HEK293T (cell line): ENCODE data around the gene TAP2.

Source experiments
- CTCF ChIA-PET: fragments of 350-600 bp; formaldehyde crosslinking; extraction: SDS; loops from one replicate; lab custom pipeline; 2021; ENCODE audit warnings: antibody characterized with exemption, inconsistent platforms; lab: Yijun Ruan, JAX
- POLR2A ChIA-PET: fragments of 350-600 bp; formaldehyde crosslinking; extraction: SDS; loops from one replicate; lab custom pipeline; 2020; ENCODE audit warnings: antibody characterized with exemption, inconsistent platforms; lab: Yijun Ruan, JAX
- DNase-seq: peaks from one replicate; pipeline ENCODE4 v3.0.0; 2012; ENCODE audit warnings: mixed read lengths; ENCODE audit errors: extremely low spot score
- ARNT ChIP-seq: fragments of 450-650 bp; IDR thresholded peaks from 2 replicates; pipeline ENCODE4 v1.6.1; 2017; ENCODE audit warnings: mild to moderate bottlenecking
- BHLHE40 ChIP-seq: fragments of 450-650 bp; IDR thresholded peaks from 2 replicates; pipeline ENCODE4 v1.6.1; 2016; ENCODE audit warnings: mild to moderate bottlenecking, moderate library complexity, borderline replicate concordance
- CTBP1 ChIP-seq: fragments of 450-650 bp; IDR thresholded peaks from 2 replicates; pipeline ENCODE4 v1.6.1; 2016; ENCODE audit warnings: borderline replicate concordance
- ELF4 ChIP-seq: fragments of 450-650 bp; IDR thresholded peaks from 2 replicates; pipeline ENCODE4 v1.6.1; 2017; ENCODE audit warnings: antibody characterized with exemption
- FOXA1 ChIP-seq: fragments of 450-650 bp; IDR thresholded peaks from 2 replicates; pipeline ENCODE4 v1.6.1; 2016; ENCODE audit warnings: mild to moderate bottlenecking
- FOXK2 ChIP-seq: fragments of 450-650 bp; IDR thresholded peaks from 2 replicates; pipeline ENCODE4 v1.6.1; 2016; ENCODE audit warnings: mild to moderate bottlenecking
- FOXM1 ChIP-seq: fragments of 450-650 bp; IDR thresholded peaks from 2 replicates; pipeline ENCODE4 v1.6.1; 2017; ENCODE audit warnings: mild to moderate bottlenecking, borderline replicate concordance
- HDGF ChIP-seq: fragments of 450-650 bp; IDR thresholded peaks from 2 replicates; pipeline ENCODE4 v1.6.1; 2017; ENCODE audit warnings: antibody characterized with exemption, borderline replicate concordance
- L3MBTL2 ChIP-seq: fragments of 450-650 bp; conservative IDR thresholded peaks from 2 replicates; pipeline ENCODE4 v1.6.1; 2016; ENCODE audit warnings: mild to moderate bottlenecking
- LEF1 ChIP-seq: fragments of 450-650 bp; IDR thresholded peaks from 2 replicates; pipeline ENCODE4 v1.6.1; 2017; ENCODE audit warnings: mild to moderate bottlenecking, borderline replicate concordance
- NFRKB ChIP-seq: fragments of 450-650 bp; IDR thresholded peaks from 2 replicates; pipeline ENCODE4 v1.6.1; 2016; ENCODE audit warnings: mild to moderate bottlenecking, moderate library complexity
- PKNOX1 ChIP-seq: fragments of 450-650 bp; IDR thresholded peaks from 2 replicates; pipeline ENCODE4 v1.6.1; 2016
- SP1 ChIP-seq: fragments of 450-650 bp; IDR thresholded peaks from 2 replicates; pipeline ENCODE4 v1.6.1; 2017
- SUZ12 ChIP-seq: fragments of 450-650 bp; IDR thresholded peaks from 2 replicates; pipeline ENCODE4 v1.6.1; 2016; ENCODE audit warnings: mild to moderate bottlenecking
- TARDBP ChIP-seq: fragments of 450-650 bp; IDR thresholded peaks from 2 replicates; pipeline ENCODE4 v1.6.1; 2016
- ZNF384 ChIP-seq: fragments of 450-650 bp; IDR thresholded peaks from 2 replicates; pipeline ENCODE4 v1.6.1; 2016

The TAP2 gene

GRCh38 chr6:32835167-32835893 is 3.2 kb downstream of the TAP2 start:
- CTCF ChIA-PET = no interaction called here

GRCh38 chr6:32833664-32834063 is 4.9 kb downstream of the TAP2 start:
- no peak for DNase-seq
- ChIA-PET CTCF (no interaction called here), POLR2A (no interaction called here)
- no peak for TF ChIP-seq L3MBTL2
- TF ChIP-seq PKNOX1 = no peak
- TF ChIP-seq LEF1 = no peak
- TF ChIP-seq HDGF = no peak
- no peak for TF ChIP-seq CTBP1
- no peak for TF ChIP-seq ZNF384
- no peak for TF ChIP-seq FOXM1
- no peak for TF ChIP-seq NFRKB
- TF ChIP-seq FOXK2 = no peak
- no peak for TF ChIP-seq FOXA1
- no peak for TF ChIP-seq TARDBP
- TF ChIP-seq ELF4 = no peak
- no peak for TF ChIP-seq ARNT
- no peak for TF ChIP-seq SP1
- TF ChIP-seq SUZ12 = no peak
- TF ChIP-seq BHLHE40 = no peak

More at GRCh38 chr6:32835167-32835893, 3.2 kb downstream of the TAP2 start:
- TF ChIP-seq HDGF = no peak
- no peak for TF ChIP-seq ZNF384
- no peak for TF ChIP-seq BHLHE40
- TF ChIP-seq FOXM1 = no peak
- no peak for TF ChIP-seq ARNT
- no peak for TF ChIP-seq FOXK2
- no peak for TF ChIP-seq TARDBP
- TF ChIP-seq SUZ12 = no peak
- TF ChIP-seq NFRKB = no peak
- TF ChIP-seq CTBP1 = no peak
- no peak for TF ChIP-seq L3MBTL2
- POLR2A ChIA-PET = no interaction called here
- DNase-seq = no peak

GRCh38 chr6:32832535-32832934 is 6.0 kb downstream of the TAP2 start:
- no peak for TF ChIP-seq ZNF384
- TF ChIP-seq NFRKB = no peak
- TF ChIP-seq CTBP1 = no peak
- TF ChIP-seq ELF4 = no peak
- TF ChIP-seq SP1 = no peak
- TF ChIP-seq FOXM1 = no peak
- no peak for TF ChIP-seq TARDBP
- no peak for TF ChIP-seq FOXA1
- TF ChIP-seq BHLHE40 = no peak
- ChIA-PET CTCF (no interaction called here), POLR2A (interaction anchor here (0.6 to 1.0 kb wide), 3 partner anchors 31 to 136 kb away, joined by 3 read pairs; no protein-coding TSS in a partner anchor)

GRCh38 chr6:32830936-32831335 is 7.6 kb downstream of the TAP2 start:
- DNase-seq = no peak
- TF ChIP-seq HDGF = no peak
- no peak for TF ChIP-seq LEF1
- TF ChIP-seq ARNT = no peak
- no peak for TF ChIP-seq FOXM1
- TF ChIP-seq ZNF384 = no peak
- TF ChIP-seq L3MBTL2 = no peak
- no peak for TF ChIP-seq NFRKB
- TF ChIP-seq SP1 = no peak
- no peak for TF ChIP-seq CTBP1
- no peak for TF ChIP-seq PKNOX1
- no peak for TF ChIP-seq FOXK2
- no peak for TF ChIP-seq SUZ12
- TF ChIP-seq BHLHE40 = no peak
- ChIA-PET POLR2A (no interaction called here), CTCF (no interaction called here)

More at GRCh38 chr6:32832535-32832934, 6.0 kb downstream of the TAP2 start:
- DNase-seq = no peak

GRCh38 chr6:32830017-32830416 is 8.5 kb downstream of the TAP2 start:
- ChIA-PET CTCF (no interaction called here), POLR2A (interaction anchor here (1.0 kb wide), 1 partner anchor 8 kb away, joined by 3 read pairs; the partner anchor contains the start of gene TAP2)
- no peak for DNase-seq
- no peak for TF ChIP-seq HDGF
- no peak for TF ChIP-seq BHLHE40
- TF ChIP-seq FOXM1 = no peak
- TF ChIP-seq FOXA1 = no peak
- TF ChIP-seq SP1 = no peak
- no peak for TF ChIP-seq NFRKB
- TF ChIP-seq LEF1 = no peak
- TF ChIP-seq L3MBTL2 = no peak
- no peak for TF ChIP-seq ELF4
- no peak for TF ChIP-seq ZNF384
- no peak for TF ChIP-seq CTBP1
- TF ChIP-seq FOXK2 = no peak
- TF ChIP-seq ARNT = no peak
- TF ChIP-seq SUZ12 = no peak
- no peak for TF ChIP-seq TARDBP
- no peak for TF ChIP-seq PKNOX1
